NCI-H128 (cell line): ENCODE measurements around the gene GCLC.
"Not testable (repeated sequence)": the region's sequence is repeated elsewhere in the genome, so short reads cannot be mapped to it uniquely, and the experiment has no call there.

ENCODE experiments used
- DNase-seq: peaks from one replicate; lab custom pipeline; 2025; ENCODE audit not compliant: unreplicated experiment; lab: John Stamatoyannopoulos, UW

Gene GCLC

DNA sequence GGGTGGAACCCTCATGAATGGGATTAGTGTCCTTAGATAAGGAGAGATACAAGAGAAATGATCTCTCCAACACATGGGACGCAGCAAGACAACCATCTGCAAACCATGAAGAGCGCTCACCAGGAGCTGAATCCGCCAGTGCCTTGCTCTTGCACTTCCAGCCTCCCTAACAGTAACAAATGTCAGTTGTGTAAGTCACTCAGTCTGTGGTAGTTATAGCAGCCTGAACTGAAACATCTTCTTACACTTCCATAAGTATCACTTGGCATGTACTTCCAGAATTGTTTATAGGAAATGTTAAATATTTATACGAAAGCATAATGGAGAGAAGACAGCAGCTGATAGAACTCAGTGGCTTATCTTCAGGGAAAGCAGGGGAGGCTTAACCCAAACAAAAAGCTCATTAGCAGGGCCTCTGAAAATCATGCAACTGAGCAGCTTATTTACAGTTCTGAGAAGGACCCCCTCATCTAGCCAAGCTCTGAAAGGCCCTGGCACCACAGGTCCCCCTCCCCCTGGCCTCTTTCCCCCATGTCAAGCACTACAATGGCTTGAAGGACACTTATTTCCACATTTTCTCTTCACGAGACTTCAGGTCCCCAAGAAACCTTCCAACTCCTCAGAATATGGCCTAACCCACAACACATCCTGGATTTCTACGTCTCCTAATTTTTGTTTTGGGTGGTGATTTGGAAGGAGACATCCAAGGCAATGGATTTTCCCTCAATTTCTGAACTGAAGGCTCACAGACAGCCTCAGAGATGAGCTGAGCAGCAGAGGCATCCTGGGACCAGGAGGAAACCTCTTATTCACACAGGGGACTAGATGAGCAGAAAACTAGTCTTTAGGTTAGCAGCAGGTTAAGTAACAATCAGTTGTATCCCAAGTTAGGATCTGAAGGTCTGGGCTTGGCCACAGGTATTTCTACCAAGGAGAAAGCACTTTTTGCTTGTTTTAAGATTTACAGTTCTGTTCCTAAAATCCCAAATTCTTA, 49.1 kb downstream of the GCLC start:
- DNase-seq: no peak

GRCh38 chr6:53494076-53494475, 50.8 kb downstream of the GCLC start:
- DNase-seq: no peak

- DNase-seq: no peak
Observed at GRCh38 chr6:53493635-53494025, 51.3 kb downstream of the GCLC start.

GRCh38 chr6:53492860-53493634, 51.9 kb downstream of the GCLC start:
- peak; percentile 74 for DNase-seq

DNA sequence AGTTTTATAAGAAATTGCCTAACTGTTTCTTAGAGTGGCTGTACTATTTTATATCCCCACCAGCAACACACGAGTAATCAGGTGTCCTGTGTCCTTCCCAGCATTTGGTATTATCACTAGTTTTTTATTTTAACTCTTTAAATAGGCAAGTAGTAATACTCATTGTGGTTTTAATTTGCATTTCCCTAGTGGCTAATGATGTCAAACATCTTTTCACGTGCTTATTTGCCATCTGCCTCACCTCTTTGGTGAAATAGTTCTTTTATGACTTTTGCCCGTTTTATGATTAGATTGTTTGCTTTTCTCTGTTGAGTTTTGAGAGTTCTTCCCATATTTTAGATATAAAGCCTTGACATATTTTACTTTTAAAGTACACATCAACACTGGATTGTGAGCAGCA, 57.8 kb downstream of the GCLC start:
- DNase-seq: no peak

DNA sequence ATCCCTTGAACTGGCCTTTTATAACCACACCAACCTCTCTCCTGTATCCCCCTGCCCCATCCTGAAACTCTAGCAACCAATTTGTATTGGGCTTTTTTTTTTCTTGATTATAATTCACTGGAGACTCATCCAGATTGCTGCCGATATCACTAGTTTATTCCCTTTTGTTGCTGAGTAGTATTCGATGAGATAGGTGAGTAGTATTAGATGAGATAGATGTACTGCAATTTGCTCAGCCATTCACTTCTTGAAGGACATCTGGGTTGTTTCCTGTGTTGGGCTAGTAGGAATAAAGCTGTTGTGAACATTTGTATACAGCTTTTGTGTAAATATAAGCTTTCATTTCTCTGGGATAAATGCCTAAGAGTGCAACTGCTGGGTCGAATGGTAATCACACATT, 58.2 kb downstream of the GCLC start:
- no peak for DNase-seq

- peak; percentile 28 for DNase-seq
Observed at GRCh38 chr6:53484476-53485280, 60.2 kb downstream of the GCLC start.

DNA sequence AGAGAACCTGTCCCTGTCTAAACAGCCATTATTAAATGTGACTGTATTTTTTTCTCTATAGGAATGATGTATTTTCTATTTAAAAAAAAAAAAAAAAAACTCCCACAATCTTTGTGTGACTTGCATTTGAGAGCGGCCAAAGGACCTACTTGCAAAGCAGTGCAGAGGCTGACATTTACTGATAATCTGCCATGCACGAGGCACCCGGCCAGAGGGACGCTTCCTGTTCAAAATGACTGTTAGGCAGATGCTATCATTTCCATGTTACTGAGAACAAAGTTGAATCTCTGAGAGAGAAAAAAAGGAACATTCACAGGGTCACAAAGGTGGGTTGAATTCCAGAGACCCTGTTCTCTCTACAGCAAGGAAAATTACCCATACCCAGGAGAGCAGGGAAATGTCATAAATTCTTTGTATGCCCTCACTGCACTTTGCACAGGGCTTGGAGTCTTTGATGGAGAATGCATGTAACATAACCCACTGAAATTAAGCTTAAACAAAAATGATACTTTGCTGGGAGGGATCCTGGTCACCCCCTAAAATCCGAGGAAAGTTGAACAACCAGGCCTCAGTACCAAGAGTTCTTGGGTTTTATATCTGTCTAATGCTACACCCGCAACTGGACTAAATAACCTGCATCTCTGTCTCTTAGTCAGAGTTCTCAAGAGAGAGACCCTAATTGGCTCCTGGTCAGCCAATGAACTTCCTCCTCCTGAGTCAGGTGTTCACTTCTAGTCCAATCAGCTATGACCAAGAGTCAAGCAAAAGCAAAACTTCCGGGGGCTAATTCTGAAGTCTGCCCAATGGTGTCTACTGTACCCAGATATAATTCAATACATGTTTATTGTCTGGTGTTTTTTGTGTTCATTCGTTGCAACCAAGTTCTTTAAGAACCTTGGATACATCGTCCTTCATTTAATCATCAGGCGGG, 61.2 kb downstream of the GCLC start:
- DNase-seq: no peak

DNA sequence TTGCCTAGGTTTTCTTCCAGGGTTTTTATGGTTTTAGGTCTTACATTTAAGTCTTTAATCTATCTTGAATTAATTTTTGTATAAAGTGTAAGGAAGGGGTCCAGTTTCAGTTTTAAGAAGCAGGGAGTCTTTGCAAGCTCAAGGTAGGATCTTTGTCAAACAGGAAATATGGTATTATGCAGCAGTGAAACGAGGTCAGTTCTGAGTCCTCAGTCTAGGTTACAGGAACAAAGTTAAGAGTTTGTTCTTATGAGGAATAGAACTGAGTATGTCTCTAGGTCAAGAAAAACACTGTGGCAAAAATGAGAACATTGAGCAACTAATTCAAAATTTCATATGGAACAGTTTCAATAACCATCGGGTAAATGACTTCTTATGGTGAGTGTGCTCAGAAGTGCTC, 63.6 kb downstream of the GCLC start:
- no peak for DNase-seq

DNA sequence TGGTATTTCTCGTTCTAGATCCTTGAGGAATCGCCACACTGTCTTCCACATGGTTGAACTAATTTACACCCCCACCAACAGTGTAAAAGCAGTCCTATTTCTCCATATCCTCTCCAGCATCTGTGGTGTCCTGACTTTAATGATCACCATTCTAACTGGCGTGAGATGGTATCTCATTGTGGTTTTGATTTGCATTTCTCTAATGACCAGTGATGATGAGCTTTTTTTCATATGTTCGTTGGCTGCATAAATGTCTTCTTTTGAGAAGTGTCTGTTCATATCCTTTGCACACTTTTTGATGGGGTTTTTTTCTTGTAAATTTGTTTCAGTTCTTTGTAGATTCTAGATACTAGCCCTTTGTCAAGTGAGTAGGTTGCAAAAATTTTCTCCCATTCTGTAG, 64.1 kb downstream of the GCLC start:
- DNase-seq: not testable (repeated sequence)

- no peak for DNase-seq
Observed at GRCh38 chr6:53479871-53480270, 65.0 kb downstream of the GCLC start.

GRCh38 chr6:53476964-53477363, 67.9 kb downstream of the GCLC start:
- DNase-seq: no peak

GRCh38 chr6:53474010-53474409, 70.9 kb downstream of the GCLC start:
- no peak for DNase-seq

DNA sequence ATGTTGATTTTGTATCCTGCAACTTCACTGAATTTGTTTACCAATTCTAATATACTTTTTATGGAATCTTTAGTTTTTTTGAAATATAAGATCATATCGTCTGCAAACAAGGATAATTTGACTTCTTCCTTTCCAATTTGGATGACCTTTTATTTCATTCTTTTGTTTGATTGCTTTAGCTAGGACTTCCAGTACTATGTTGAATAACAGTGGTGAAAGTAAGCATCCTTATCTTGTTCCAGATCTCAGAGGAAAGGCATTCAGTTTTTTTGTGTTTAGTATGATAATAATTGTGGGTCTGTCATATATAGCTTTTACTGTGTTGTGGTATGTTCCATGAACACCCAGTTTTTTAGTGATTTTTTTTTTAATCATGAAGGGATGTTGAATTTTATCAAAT, 75.7 kb downstream of the GCLC start:
- DNase-seq: no peak

DNA sequence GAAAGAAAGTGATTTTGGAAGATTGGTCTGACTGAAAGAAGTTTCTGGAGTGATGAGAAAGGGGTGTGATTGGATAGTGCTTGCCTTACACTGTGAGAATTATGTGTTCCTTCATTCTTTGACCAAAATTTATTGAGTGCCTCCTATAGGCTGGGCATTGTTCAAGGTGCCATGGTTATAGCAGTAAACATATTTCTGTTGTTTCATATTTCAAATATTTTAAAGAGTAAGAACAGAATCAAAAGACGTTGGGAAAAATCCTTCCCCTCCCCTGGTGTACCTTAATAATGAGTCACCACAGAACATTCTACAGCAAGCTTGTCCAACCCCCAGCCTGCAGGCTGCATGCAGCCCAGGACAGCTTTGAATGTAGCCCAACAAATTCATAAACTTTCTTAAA, 78.6 kb downstream of the GCLC start:
- no peak for DNase-seq

DNA sequence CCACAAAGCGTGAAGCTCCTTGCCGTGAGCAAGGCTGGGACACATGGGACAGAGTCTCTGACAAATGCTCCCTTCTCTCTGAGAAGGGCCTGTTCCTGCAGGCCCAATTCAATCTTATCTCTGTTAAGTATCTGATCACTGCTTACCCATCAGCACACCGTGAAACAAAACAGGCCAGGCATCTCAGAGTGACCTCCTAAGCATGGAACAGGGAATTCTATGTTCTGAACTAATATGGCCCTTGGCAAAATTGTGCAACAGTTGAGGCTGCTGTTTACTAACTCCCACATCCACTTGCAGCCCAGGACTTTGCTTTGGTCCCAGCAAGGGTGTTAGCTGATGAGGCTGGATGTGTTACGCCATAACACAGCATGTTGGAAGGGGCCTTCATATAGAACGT, 79.2 kb downstream of the GCLC start:
- no peak for DNase-seq

GRCh38 chr6:53464927-53465460, 79.9 kb downstream of the GCLC start:
- DNase-seq: no peak

- DNase-seq: no peak
Observed at GRCh38 chr6:53464483-53464882, 80.4 kb downstream of the GCLC start.

DNA sequence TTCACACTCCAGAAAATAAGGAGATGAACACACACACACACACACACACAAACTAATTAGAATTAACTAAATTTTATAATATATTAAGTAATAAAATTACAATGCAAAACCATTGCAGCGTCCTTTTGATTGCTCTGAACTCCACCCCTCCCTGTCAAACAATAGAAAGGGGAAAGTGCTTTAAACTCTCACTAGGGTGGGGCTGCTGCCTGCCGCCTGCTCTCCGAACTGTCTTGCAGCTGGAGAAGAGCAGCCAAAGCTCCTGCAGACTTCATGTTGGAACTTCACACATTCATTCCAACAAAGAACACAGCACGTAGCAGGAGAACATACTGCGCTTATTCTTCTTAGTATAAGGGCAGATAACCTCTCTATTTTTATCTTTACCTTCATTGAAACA, 83.2 kb downstream of the GCLC start:
- DNase-seq: no peak
